Putamen (tissue), 1 donor: ENCODE data around the gene SIPA1L3.
"Not testable (repeated sequence)": the region's sequence is repeated elsewhere in the genome, so short reads cannot be mapped to it uniquely, and the experiment has no call there.

Source experiments
- DNase-seq: peaks from one replicate; pipeline ENCODE4 v3.0.0-alpha.2; 2016; ENCODE audit warnings: low spot score

Gene SIPA1L3

DNA sequence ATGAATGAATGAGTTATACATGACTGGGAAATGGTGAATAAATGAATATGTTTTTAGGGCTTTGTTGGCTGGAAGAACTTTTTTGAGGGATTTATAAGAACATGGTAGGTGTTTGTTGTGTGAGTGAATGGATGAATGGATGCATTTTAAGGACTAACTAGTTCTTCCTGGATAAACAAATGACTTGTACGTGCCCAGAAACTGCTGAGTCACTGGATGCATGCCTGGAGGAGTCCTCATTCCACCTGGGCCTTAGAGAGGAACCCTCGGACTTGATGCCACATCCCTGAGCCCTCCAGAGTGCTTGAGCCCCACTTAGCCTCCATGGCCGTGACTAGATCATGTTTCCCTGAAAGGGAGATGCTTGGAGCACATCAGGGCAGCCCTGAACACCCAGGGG lies 163.6 kb downstream of the SIPA1L3 start:
- DNase-seq, result no peak

DNA sequence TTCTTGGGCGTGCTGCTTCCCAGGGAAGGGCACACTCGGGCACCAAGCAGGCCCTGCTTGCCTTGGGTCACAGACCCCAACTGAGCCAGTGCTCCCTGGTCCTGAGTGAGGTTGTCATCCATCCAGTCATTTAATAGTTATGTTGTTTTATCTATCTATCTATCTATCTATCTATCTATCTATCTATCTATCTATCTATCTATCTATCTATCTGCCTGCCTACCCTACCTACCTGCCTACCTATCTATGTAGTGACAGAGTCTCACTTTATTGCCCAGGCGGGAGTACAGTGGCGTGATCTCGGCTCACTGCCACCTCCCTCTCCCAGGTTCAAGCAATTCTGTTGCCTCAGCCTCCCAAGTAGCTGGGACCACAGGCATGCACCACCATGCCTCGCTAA lies 164.0 kb downstream of the SIPA1L3 start:
- DNase-seq, result not testable (repeated sequence)

DNA sequence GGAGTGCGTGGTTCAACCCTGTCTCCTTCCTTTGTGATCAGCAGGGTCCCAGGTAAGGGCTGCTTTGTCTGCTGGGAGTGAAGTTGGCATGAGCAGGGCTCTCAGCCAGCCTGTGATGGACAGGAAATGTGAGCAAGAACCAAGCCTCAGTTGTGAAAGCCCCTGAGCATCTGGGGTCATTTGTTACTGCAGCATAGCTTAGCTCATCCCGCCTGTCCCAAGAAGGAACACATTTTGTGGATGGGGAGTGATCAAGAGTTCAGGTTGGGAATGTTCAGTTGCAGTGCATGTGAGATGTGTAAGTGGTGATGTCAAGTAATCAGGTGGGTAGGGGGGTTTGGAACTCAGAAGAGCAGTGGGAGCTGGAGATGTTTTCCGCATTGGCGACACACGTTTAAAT lies 164.6 kb downstream of the SIPA1L3 start:
- no peak for DNase-seq

DNA sequence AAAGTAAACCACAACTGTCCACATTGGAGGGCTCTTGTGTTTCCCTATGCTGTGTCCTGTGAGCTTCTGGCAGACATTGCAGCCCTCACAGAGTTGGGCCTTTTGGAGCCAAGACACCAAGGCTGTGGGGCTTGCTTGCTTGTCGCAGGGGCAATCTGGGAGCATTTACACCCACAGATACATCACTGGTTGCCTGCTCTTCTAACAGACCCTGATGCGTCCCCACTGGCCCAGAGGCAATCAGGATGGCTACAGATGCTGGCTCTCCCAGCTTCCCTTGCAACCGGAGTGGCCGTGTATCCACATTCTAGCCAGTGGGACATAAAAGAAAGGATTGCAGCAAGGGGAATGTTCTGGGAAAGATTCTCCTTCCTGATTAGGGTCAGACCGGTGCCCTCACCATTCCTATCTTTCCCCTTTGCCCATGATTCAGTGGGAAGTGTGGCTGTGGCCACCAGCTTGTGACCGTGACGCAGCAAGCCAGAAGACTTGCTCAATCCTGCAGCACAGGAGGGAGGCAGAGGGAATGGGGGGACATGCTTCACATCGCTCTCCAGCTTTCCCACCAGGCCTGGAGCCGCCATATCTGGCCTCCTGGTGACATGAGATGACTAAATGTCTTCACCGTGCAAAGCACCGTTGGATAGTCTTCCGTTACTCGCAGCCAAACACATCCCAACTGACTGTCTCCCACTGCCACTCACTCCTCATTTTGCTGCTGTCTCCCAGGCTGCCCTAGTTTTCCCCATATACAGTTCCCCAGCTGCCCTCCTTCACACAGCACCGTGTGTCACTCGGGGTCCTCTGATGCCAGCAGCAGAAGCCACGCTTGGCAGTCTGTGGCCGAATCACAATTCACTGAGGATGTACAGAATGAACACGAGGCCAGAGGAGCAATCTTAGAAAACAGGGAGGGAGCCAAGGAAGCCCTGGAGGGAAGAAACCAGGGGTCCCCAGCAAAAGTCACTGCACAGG lies 166.1 kb downstream of the SIPA1L3 start:
- no peak for DNase-seq

DNA sequence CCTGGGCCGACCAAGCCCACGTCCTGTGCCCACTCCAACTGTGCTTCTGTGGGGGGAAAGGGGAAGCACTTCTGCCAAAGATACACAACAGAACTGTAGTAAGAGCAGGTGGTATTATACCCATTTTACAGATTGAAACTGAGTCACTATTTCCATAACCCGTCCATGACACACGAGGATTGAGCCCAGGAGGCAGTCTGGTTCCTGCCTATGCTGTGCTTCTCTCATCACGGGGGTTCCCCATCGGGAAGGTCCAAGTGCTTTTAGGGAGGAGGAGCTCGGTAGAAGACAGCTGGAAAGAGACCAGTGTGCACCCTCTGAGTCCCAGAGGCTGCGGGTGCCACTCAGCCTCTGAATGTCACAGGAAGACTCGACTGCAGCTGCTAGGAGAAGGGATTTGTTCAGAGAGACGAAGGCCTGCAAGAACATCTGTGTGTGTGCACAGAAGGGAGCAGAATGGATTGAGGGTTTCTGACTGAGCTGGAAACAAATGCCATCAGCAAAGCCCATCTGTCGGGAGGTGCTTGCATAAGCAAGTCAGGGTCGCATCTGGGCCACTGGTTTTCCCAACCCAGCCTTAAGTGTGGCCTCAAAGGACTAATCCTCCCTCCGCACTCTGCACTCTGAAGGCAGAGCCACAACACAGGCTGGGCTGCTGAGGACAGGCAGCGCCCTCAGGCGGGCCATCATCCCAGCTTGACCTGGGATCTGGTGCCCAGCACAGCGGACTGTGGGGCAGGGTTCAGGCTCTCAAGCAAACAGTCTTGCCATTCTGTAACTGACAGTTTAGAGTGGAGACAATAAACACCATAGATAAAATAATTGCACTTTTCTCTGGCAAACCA lies 167.1 kb downstream of the SIPA1L3 start:
- DNase-seq, result peak; percentile 12

DNA sequence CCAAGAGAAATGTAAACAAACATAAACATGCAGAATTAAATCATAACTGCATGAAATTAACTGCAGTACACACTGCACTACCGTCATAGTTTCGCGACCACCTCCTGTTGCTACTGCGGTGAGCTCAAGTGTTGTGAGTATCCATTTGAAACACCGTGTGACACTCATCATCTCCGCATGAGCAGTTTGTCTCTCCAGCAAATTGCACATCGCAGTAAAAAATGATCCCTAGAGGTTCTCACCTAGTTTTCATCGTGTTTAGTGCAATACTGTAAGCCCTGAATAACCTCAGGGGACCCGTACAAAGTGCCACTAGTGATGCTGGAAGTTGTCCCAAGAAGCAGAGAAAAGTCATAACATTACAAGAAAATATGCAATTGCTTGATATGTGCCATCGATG lies 169.3 kb downstream of the SIPA1L3 start:
- DNase-seq, result no peak

DNA sequence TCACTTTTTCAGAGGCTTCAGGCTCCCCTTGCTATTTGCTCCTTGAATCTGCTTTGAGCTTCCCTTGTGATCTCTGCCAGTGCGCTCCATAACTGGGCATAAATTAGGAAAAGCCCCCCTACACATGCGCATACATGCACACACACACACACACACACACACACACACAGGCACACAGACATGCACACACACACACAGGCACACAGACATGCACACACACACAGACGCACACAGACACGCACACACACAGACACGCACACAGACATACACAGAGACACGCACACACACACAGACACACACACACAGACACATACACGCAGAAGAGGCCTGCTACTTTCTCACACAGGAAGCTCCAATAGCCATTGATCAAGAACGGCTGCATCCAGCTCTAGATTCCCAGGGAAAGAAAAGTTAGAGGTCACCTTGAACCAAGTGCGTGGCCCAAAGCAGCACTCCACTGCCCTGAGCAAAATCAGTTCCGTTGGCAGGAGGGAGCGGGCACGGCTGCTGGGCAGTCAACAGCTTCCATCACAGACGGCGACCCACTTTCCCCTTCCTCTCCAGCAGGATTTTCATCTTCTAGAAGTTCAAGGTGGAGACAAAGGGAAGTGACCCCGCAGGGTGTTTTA lies 171.4 kb downstream of the SIPA1L3 start:
- DNase-seq, result no peak

DNA sequence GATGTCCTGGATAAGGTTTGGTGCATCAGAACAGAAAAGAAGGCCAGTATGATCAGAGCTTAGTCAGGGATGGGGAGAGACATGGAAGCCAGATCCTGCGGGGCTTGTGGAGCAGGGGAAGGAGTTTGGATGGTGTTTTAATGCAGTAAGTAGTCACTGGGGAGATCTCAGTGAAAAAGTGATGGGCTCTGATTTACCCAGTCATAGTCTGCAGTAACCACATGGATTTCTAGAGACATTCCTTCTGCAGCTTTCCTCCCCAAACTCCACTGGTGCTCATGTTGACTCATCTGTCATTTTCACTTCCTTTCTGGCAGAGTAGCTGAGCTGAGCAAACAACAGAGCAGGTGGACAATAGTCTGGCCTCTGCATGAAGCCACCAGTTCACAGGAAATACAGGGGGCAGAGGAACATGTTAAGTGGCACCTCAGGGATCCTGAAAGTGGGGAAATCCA lies 172.9 kb downstream of the SIPA1L3 start:
- no peak for DNase-seq

DNA sequence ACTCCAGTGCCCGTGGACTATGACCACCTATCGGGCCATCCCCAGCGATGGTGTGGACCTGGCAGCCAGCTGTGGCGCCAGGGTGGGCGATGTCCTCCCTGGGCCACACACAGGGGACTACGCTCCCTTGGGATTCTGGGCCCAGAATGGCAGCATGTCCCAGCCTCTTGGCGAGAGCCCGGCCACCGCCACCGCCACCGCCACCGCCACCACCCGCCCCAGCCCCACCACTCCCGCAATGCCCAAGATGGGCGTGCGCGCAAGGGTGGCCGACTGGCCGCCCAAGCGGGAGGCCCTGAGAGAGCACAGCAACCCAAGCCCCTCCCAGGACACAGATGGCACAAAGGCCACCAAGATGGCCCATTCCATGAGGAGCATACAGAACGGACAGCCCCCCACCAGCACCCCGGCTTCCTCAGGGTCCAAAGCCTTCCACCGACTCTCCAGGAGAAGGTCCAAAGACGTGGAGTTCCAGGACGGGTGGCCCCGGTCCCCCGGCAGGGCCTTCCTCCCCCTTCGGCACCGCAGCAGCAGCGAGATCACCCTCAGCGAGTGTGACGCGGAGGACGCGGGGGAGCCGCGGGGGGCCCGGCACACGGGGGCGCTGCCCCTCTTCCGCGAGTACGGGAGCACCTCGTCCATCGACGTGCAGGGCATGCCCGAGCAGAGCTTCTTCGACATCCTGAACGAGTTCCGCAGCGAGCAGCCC lies 174.7 kb downstream of the SIPA1L3 start:
- no peak for DNase-seq

DNA sequence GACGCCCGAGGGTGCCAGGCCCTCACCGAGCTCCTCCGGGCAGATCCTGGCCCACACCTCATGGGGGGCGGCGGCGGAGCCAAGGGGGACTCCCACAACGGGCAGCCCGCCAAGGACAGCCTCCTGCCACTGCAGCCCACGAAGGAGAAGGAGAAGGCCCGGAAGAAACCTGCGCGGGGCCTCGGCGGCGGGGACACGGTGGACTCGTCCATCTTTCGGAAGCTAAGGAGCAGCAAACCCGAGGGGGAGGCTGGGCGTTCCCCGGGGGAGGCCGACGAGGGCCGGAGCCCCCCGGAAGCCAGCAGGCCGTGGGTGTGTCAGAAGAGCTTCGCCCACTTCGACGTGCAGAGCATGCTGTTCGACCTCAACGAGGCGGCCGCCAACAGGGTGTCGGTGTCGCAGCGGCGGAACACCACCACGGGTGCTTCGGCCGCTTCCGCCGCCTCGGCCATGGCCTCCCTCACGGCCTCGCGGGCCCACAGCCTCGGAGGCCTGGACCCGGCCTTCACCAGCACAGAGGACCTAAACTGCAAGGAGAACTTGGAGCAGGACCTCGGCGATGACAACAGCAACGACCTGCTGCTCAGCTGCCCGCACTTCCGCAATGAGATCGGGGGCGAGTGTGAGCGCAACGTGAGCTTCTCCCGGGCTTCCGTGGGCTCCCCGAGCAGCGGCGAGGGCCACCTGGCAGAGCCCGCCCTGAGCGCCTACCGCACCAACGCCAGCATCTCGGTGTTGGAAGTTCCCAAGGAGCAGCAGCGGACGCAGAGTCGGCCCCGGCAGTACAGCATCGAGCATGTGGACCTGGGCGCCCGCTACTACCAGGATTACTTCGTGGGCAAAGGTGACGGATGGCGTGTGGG lies 175.5 kb downstream of the SIPA1L3 start:
- no peak for DNase-seq

DNA sequence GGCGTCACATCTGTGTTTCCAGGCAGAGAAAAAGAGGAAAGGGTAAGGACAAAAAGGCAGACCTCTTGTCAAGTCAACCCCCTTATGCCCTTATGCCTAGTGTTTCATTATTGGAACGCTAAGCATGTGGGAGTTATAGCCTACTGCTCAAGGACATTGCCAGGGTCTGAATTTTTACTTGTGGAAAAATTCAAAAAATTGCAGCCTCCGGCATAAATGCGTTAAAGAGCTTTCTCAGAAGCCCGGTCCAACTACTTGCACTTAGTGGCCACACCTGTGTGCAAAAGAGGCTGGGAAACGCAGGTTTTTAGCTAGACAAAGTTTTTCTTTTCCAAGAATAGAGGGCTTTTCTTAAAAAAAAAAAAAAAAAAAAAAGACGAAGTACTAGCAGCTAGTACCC lies 177.2 kb downstream of the SIPA1L3 start:
- no peak for DNase-seq

DNA sequence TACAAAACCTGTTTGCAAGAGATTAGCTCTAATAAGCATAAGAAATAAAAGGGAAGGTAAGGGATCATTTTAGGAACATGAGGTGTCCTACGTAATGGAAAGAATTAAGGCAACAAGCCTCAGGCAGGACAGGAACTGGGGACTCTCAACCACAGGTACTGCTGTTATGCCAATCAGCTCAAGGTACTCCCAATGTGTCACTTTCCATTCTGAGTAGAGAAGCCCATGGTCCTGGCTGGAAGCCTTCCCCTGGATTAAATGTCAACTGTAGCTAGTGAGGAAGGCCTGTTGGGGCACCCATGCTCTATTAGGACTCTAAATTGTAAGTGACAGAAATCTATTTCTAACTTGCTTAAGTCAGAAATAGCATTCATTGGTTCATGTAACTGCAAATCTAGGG lies 182.4 kb downstream of the SIPA1L3 start:
- no peak for DNase-seq

DNA sequence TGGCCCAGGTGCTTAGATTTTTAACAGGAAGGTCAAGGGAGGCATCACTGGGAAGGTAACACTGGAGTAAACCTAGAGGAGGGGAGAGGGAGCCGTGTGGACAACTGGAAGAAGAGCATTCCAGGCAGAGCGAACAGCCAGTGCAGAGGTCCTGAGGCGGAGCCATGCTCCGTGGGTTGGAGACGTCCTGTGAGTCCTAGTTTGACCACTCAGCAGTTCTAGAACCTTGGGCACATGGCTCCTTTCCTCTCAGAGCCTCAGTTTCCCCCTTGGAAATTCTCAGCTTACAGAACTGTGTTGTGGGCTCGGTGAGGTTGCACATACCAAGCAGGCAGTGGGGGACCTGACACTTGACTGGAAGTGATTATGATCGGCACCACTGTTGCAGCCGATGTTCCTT lies 186.1 kb downstream of the SIPA1L3 start:
- no peak for DNase-seq

DNA sequence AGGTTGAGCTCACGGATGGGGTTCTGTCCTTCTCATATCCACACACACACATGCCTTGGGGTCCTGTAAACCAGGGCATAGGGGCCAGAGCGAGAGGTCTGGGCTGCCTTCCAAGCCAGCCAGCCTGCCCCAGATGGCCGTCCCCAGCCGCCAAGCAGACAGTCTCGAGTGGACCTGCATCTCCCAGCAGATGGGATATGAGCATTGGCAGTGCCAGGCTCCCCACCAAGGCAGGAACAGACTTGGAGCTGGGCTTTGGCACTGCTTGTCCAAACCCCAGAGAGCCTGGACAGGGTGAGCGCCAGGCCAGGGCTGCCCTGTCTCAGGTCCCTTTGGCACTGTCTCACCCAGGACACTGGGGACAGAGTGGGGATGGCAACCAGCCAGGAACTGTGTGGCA lies 186.6 kb downstream of the SIPA1L3 start:
- peak; percentile 48 for DNase-seq

DNA sequence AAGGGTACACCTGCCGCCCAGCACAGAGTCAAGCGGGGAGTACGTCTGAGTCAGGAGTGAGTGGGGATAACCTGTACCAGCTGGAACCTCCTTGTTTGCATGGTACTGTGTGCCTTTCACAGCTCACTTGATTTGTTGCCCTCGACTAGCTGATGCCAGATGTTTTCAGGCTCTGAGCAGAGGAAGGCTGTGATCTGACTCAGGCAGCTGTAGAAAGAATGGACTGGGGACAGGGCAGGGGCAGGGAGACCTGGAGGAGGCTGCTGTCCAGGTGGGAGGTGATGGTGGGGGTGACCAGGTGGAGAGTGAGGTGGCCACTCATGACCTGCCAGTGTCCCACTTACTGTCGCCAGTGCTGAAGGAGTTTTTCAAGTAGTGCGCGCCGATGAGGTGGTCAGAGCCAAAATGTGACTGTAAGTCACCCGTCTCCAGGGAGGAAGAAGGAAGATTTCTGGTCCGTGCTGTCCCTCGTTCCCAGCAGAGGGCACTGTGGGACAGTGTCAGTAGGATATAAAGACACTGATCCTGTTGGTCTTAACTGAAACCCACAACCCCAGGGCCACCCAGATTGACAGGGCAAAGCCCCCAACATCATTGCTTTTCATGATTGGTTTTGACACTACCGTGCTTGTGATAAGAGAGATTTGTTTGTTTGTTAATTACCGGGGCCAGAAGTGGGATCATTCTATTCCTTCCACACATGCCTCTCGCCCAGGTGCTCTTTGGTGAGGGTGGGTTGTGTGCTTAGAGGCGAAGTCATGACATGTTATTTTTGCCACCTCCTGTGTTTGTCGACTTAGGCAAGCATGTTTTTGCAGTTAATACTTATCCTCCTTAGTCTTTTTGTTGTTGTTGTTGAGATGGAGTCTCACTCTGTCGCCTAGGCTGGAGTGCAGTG lies 188.7 kb downstream of the SIPA1L3 start:
- DNase-seq, result peak; percentile 47

DNA sequence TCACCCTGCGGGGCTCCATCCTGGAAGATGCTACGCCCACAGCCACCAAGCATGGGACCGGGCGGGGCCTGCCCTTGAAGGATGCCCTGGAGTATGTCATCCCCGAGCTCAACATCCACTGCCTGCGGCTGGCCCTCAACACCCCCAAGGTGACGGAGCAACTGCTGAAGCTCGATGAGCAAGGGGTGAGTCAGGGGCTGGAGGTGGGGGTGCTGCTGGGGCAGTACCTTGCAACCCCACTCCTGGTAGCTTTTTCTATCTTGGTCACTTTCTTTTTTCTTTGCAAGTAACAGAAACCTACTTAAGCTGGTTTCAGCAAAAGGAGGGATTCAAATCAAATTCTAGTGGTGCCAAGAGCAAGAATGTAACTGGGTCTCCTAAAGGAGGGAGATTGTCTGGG lies 193.0 kb downstream of the SIPA1L3 start:
- no peak for DNase-seq

DNA sequence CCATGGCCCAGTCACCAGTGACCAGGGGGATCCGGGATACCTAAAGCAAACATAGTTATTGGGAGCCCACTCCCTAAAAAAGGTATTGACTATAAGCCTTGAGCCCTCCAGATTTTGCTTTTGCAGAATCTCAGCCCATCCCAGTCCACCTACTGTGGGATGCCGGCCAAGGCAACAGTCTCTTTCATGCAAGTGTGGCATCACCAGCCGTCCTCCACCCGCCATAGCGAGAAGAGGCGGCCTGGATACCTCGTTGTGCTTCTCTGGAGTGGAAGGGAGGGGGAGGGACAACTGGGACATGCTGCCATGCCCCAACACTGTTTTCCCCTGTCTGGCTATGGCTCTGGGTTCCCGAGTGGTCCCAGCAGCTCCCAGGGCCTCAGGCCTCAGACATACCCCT lies 193.6 kb downstream of the SIPA1L3 start:
- DNase-seq, result no peak

DNA sequence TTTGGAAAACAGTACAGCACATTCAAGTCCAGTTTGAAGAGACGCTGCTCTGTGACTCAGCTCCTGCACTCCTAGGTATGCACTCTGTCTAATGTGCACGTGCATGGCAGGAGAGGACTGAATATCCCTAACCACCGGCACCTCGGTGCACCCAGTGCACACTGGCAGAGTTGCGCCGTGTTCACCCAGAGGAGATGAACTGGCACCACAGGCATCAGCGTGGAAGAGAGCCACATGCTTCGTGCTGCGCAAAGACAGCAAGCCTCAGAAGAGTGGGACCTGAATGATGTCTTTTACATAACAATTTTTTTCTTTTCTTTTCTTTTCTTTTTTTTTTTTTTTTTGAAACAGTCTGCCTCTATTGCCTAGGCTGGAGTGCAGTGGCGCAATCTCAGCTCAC lies 194.7 kb downstream of the SIPA1L3 start:
- DNase-seq, result no peak

DNA sequence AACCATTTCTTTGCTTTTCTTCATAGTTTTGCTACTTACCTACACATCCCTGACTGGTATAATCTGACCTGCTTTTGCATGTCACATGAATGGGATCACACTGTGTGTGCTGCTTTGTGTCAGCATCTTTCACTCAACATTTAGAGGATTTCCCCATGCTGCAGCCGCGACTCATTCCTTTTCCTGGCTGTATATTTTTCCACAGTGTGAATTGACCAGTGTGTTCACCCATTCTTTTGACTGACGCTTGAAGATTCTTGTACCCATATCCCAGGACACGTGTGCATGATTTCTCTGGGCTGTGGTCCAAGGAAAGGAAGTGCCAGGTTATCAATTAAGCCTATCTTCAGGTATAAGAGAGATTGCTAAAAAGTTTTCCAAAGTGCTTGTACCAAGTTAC lies 198.6 kb downstream of the SIPA1L3 start:
- DNase-seq, result no peak

DNA sequence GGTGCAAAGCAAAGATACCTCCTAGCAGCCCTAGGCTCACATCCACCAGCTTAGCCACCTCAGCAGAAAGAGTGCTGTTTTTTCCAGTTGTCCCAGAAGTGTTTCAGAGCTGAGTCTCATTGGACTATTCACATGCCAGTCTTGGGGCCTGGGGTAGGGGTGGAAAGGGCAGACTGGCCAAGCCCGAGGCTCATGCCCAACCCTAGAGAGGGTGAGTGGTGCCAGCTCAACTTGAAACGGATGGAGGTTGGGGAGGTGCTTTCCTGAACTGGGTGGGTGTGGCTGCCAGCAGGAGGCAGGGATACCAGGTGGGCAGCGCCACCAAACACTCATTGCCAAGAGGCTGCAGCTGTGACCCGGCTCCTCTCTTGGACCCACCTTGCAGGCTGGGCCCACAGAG lies 200.1 kb downstream of the SIPA1L3 start:
- DNase-seq, result no peak
